Activated gamma-delta T cell treated with Interleukin-2 at 50 U/mL for 16 hours (primary cell): Measurements from ENCODE around the gene CLN6.
"Not testable (repeated sequence)": the region's sequence is repeated elsewhere in the genome, so short reads cannot be mapped to it uniquely, and the experiment has no call there.

Experiments
- DNase-seq: peaks from one replicate; pipeline ENCODE4 v3.0.0-alpha.2; 2020

Gene CLN6

DNA sequence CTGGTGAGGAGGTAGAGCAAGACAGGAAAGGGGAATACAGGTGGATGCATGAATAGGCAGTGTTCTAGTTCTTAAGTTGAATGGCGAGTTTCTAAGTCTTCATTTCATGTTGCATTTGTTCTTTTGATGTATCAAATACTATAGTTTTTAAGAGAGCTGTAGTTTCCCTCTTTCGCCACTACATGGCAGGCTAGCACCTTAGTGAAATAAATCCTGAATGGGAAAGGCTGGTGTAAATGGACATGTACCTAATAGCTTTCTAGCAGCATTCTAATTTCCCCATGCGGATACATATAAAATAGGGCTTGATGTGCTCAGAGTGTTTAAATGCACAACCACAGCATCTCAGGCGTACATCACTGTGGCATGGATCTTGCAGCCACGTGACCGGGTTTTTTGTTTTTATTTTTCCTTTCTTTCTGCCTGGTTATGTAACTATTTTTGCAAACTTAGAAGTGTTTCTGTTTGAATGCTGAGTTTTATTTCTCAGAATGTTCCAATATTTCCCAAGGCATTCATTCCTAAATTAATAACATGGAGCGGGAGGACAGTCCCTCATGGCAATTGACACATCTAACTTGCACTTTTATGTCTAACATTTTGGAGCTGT, 23.5 kb upstream of the CLN6 start:
- peak; percentile 29 for DNase-seq

DNA sequence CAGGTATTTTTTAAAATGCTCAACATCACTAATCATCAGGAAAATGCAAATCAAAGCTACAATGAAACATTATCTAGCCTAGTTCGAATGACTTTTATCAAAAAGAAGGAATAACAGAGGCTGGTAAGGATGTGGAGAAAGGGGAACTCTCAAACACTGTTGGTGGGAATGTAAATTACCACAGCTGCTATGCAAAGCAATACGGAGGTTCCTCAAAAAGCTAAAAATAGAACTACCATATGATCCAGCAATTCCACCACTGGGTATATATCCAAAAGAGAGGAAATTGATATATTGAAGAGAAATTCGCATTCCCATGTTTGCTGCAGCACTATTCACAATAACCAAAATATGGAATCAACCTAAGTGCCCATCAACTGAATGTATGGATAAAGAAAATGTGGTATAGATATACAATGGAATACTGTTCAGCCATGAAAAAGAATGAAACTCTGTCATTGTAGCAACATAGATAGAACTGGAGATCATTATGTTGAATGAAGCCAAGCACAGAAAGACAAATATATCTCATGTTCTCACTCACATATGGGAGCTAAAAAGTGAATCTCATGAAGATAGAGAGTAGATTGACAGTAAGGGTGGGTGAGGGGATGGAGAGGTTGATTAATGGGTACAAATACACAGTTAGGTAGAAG, 19.7 kb upstream of the CLN6 start:
- no peak for DNase-seq

DNA sequence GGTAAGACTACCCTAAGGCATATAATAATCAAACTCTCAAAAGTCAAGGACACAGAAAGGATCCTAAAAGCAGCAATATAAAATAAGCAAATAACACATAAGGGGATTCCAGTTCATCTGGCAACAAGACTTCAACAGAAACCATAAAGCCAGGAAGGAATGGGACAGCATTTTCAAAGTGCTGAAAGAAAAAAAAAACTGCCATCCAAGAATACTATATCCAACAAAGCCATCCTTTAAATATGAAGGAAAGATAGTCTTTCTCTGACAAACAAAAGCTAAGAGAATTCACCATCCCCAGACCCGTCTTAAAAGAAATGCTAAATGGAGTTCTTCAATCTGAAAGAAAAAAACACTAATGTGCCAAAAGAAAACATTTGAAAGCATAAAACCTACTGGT, 14.7 kb upstream of the CLN6 start:
- DNase-seq: no peak

DNA sequence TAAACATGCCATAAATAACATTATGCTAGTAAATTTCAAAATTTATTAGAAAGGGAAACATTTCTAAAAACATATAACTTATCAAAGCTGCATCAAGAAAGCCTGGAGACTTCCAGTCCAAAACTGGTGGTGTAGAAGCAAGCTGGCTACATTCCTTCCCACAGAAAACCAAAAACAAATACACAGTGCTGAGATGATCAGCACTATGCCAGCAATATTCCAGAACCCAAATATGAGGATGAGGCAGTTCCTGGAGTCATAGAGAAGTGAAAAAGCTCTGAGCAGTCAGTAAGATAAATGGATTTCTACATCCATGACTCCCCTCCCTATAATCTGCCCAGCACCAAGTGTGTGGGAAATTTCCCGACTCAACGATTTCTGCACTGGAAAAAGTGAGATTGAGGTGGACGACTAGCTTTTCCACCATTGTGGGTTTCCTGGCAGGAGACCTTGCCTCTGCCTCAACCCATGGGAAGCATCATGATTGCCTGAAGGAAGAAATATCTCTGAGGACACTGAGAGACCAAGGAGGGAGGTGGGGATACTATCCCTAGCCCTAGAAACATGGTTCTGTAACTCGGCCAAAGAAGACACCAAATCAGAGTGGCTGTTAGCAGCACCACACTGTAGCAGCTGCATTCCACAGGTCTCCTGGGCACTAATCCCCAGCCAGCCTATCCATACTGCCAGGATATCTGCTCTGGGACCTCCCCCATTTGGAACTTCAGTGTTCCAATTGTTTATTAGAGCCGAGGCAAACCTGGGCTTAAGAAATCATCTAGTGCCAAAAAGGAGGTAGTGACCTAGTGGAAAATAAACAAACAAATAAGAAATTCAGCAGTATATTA, 11.8 kb upstream of the CLN6 start:
- DNase-seq: no peak

DNA sequence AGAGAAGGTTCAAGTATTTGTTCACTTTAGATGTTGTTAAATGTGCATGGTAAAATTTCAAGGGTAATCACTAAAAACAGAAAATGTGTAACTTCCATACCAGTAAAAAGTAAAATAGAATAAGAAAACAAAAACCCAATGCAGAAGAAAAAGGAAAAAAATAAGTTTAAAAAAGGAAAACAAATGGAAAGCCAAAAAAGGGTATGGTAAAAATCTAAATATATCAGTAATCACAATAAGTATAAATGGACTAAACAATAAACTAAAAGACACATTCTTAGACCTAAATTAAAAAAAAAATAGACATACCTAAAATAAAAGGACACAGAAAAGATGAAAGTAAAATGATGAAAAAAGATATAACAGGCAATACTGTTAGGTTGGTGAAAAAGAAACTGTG, 9.5 kb upstream of the CLN6 start:
- no peak for DNase-seq

DNA sequence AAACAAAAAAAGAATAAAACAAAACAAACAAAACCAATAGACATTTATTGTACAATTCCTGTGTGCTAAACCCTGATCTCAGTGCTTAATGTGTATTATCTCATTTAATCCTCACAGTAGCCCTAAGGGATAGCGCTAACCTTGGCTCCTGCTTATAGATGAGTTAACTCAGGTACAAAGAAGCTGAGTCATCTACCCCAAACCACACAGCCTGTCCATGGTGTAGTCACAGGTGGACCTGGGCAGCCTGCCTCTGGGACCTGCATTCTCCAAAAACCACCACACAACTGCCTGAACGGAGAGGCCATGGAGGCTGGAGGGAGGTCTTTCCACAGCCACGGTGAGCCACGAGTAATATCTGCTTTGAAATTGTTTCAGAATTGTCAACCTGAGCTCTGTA, 5.5 kb upstream of the CLN6 start:
- DNase-seq: no peak

DNA sequence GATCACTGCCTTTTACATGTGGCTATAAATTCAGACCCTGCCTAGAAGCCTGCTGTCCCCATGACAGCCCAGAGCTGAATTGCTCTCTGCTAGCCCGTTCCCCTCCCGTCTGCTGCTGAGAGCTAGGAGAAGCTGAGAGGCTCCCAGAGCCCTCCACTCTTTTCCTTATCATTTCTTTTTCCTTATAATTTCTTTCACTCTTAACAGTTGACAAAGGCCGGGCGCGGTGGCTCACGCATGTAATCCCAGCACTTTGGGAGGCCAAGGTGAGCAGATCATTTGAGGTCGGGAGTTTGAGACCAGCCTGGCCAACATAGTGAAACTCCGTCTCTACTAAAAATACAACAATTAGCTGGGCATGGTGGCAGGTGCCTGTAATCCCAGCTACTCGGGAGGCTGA, 5.0 kb upstream of the CLN6 start:
- not testable (repeated sequence) for DNase-seq

DNA sequence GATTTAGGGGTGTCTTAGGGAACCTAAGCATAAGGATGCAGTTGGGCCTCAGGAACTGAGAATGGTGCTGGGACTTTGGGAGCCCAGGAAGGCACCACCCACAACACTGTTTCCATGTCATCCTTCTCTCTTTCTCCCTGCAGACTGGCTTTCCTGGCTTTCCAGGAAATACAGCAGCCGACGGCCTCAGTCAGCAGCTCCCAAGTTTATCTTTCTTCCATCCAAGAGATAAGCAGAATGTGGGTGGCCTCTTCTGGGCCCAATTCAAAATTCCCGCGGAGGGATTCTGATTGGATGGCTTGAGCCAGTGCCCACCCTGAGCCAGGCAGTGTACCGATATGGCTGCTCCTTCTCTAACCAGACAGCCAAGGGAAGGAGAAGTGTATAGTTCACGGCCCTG, 4.5 kb upstream of the CLN6 start:
- no peak for DNase-seq

DNA sequence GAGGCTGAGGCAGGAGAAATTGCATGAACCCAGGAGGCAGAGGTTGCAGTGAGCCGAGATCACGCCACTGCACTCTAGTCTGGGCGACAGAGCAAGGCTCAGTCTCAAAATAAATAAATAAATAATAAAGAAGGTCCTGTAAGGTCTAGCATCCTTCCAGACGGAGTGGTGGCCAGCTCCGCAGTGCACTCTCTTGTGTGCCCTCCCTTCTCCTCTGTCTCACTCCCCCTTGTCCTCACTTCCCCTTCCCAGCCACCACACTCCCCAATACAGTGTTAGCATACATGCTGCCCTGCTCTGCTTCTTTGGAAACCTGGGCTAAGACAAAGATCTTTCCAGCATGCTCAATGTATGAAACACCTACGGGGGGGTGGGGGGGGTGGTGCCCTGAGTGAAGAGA, 3.4 kb upstream of the CLN6 start:
- DNase-seq: no peak

DNA sequence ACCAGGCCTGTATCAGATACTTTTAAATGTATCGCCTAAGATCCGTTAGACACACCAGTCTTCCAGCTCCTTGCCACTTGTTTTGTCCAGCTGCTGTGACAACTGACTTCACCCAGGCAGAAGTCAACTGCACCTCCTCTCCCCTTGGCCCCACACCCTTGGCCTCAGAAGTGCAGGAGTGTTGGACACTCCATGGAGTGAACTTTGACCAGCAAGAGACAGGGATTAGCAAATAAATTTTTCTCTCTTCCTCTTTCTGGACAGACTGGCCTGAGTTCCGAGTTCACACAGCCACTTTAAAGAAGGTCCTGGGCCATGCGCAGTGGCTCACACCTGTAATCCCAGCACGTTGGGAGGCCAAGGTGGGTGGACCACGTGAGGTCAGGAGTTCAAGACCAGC, 2.9 kb upstream of the CLN6 start:
- DNase-seq: no peak

DNA sequence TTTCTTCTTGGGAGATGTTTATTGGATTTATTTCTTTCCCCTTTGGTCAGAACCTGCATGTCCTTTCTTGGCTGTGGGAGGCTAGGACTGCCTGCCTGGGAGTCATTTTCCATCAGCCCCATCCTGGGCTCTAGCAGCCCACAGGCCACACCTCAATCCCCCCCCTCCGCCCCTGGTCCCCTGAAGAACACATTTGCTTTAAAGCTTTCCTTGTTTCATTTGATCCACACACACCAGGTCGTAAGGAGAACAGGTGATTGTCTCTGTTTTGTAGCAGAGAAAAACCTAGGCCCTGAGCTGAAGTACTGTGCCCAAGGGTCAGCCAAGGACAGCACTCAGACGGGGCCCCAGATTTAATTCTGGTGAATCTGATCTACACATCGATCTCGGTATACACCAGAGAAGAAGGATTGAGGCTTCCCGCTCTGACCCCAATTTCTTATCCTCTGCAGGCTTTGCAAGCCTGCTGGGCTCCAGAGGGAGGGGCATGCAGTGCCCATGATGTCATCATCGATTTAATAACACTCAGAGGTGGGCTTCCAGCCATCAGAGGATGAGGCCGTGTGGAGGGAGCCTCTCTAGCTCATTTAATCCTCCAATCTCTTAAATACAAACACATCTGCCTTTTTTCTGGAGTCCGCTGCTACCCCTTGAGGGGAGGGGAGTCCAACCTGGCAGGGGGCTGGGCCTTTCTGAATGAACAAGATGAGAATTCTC, 1.7 kb upstream of the CLN6 start:
- no peak for DNase-seq

DNA sequence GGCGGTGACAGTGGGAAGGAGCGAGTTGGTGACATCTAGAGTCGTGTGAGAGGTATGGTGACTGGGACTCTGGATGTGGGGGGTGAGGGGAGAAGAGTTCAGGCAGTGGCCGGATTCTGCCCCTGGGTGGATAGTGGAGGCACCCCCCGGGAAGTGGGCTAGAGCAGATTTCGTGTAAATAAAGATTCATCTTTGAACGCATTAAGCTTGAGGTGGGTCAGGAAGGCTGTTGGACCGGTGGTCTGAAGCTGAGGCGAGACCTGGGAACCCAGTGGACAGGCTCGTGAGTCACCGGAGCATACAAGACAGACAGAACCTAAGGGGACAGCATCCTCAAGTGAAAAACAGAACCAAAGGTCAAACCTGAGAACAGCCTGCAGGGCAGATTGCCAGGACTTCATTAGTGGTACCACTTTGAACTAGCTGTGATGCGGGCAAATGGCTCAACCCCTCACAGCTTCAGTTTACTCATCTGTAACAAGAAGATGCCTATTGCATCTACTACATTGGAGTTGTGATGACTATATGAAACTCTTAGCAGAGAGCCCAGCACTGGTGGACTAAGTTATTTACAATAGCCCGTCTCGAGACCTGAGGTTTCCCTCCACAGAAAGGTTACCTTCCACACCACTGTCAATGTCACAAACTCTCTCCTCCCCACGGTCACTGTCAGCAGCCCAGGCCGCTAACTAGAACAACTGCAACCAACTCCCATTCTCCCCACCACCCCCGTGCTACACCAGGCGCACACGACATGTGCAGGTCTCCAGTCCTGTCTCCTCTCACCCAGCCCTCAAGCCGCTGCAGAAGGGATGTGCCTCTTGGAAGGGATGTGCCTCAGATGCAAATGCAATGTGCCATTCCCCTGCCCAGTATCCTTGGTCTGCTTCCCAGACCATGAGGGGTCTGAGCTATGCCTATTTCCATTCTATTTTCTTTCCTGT, 901 bp upstream of the CLN6 start:
- no peak for DNase-seq

DNA sequence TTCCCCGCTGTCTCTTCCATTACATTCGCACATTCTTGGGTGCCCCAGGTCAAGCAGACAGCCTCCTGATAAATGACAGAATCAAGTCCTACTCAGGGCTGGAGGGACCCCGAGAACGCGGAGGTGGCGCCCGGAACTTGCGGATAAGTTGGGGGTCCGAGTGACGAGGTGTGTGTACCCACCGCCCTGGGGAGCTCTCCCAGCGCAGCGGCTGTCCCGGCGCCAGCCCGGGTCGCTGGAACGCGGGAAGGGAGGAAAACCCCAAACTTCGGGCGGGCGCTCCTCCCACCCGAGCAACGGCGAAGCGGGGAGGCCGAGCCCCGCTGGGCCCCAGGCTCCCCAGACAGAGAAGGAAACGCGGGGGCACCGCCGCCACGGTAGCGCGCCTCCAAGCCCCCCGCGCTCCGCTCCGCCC, 550 bp downstream of the CLN6 start:
- DNase-seq: no peak

DNA sequence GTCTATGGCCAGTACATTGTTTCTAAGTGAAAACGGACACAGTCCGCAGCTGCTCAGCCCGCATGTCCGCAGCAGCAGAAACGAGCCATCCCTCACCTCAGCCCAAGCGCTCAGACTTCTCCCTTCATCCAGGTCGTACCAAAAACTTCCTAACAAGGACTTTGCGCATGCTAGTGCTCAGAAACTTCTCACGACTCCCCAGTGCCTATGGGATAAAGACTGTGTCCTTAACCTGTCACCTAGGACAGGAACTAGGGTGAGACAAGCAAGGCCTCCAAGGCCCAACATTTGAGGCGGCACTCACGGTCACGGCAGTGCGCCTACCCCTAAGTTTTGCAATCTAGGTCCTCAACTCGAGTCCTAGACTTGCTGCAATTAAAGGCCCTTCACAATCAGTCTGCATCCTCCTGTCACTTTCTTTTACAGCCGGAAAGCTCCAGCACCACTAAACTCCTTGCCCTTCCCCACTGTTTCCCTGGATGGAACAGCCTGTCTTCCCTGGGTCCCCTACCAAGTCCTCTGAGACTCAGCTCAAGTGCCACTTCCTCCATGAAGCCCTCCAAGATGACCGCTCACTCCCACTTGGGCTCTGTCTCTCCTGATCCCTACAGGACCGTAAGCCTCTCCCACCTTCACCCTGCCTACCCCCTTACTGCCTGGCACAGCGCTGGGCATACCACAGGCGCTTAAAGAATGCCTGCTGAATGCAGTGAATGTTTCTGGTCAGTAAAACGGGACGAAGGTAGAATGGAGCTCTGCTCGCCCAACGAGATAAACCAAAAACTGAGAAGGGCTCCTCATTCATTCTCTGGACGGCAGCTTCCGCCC, 1.2 kb downstream of the CLN6 start:
- no peak for DNase-seq

DNA sequence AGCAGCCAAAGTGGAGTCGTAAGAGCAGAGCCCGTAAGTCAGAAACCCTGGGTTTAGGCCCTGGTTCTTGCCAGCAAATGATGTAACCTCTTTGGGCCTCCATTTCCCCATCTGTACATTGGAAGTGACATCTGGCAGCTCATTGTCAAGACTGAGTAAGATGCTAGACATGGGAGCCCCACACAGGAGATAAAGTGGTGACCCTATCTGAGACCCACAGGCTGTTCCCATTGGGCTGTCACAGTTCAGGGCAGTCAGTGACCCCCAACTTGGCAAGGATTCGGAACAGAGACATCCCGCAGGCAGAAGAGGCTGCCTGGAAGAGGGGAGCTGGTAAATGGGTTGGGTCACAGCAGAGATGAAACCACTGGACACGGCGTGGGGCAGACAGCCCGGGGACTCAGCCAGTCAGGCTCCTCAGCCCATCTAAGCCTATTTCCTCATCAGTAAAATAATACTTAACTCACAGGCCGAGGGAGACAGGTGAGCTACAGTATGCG, 1.8 kb downstream of the CLN6 start:
- DNase-seq: no peak

DNA sequence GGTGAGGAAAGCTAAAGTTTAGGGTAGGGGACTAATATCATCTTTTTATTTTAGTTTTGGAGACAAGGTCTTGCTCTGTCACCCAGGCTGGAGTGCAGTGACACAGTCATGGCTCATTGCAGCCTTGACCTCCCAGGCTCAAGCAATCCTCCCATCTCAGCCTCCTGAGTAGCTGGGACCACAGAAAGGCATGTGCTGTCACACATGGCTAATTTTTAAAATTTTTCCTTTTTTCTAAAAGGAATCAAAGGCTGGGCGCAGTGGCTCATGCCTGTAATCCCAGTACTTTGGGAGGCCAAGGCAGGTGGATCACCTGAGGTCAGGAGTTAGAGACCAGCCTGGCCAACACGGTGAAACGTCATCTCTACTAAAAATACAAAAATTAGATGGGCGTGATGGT, 4.1 kb downstream of the CLN6 start:
- not testable (repeated sequence) for DNase-seq

DNA sequence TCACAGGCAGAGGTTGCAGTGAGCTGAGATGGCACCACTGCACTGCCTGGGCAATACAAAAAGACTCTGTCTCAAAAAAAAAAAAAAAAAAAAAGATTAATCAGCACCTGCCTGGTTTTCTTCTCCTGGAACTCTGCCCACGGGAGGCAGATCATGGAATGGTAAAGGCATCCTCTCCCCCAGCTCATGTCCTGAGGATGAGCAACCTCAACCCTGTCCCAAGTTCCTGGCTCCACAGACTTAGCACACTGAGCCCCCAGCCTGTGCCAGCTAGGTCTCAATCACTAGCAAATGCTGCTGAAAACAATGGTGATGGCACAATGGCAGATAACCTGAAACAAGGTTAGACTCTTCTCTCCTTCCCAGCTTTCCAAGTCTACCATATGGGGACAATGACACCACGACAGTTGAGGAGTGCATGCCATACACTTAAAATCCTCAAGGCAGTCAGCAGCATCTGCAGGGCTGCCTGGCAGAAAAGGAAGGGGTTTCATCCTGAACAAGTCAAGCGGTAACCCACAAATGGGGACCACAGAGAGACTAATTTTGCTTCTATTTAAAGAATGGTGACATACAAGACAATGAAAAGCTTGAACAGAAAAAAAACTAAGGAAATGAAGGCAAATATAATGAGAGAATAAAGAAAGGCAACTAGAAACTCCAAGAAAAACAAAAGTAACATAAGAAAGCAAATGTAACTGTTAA, 4.8 kb downstream of the CLN6 start:
- no peak for DNase-seq

DNA sequence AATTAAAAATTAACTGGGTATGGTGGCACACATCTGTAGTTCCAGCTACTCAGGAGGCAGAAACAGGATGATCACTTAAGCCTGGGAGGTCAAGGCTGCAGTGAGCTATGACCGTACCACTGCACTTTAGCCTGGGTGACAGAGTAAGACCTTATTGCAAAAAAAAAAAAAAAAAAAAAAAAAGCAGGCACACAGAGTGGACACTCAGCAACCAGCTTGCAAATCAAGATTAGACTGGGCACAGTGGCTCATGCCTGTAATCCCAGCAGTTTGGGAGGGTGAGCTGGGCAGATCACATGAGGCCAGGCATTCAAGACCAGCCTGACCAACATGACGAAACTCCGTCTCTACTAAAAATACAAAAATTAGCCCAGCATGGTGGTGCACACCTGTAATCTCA, 5.4 kb downstream of the CLN6 start:
- no peak for DNase-seq

DNA sequence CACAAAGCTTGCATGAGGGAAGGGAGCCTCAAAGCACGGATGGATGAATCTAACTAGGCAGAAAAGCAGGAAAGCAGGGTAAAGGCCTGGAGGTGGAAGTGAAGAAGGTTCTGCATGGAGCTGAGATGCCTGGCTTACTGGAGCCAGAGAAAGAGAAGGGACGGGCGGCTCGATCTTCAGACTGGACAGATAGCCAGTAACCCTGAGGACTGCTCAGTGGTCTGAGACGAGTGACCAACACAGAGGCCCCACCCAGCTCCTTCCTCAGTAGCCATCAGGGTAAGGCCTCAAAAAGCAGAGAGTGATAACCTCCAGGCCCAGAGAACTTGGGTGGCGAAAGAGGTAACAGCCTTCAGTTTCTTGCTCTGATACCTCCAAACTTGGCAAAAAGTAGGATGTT, 6.4 kb downstream of the CLN6 start:
- DNase-seq: no peak

DNA sequence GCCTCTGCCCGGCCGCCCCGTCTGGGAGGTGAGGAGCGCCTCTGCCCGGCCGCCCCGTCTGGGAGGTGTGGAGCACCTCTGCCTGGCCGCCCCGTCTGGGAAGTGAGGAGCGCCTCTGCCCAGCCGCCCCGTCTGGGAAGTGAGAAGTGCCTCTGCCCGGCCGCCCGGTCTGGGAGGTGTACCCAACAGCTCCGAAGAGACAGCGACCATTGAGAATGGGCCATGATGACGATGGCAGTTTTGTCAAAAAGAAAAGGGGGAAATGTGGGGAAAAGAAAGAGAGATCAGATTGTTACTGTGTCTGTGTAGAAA, 7.1 kb downstream of the CLN6 start:
- DNase-seq: not testable (repeated sequence)
